H54 (cell line): Measurements from ENCODE around the gene HEYL.

ENCODE experiments used
- DNase-seq: peaks from one replicate; pipeline ENCODE4 v3.0.0; 2011; ENCODE audit warnings: low spot score, mixed read lengths; ENCODE audit not compliant: insufficient read length
- FAIRE-seq: peaks from 3 replicates; lab custom pipeline; 2011; peaks lifted over from hg19 to GRCh38; lab: Jason Lieb, UNC
- POLR2A ChIP-seq: IDR thresholded peaks from 2 replicates; pipeline ENCODE4 v1.6.1; 2011; ENCODE audit warnings: low read depth, mild to moderate bottlenecking, low read length

HEYL gene

GRCh38 chr1:39639305-39640130 is at the start of gene HEYL:
TSS of gene HEYL (minus strand) at chr1:39639643. CDS start at chr1:39639625, 18 bp downstream.
- no peak for DNase-seq
- no peak for TF ChIP-seq POLR2A
- no peak for FAIRE-seq

- DNase-seq (no peak), FAIRE-seq (no peak)
- no peak for TF ChIP-seq POLR2A
Measured at GRCh38 chr1:39689214-39689613, 49.8 kb upstream of the HEYL start.

GRCh38 chr1:39688706-39689105 is 49.3 kb upstream of the HEYL start:
- TF ChIP-seq POLR2A = no peak
- DNase-seq (no peak), FAIRE-seq (no peak)

GRCh38 chr1:39687243-39687642 is 47.8 kb upstream of the HEYL start:
- no peak for TF ChIP-seq POLR2A

GRCh38 chr1:39685071-39685470 is 45.6 kb upstream of the HEYL start:
- DNase-seq (no peak), FAIRE-seq (no peak)
- TF ChIP-seq POLR2A = no peak

More at GRCh38 chr1:39687243-39687642, 47.8 kb upstream of the HEYL start:
- DNase-seq = no peak
- no peak for FAIRE-seq

DNA sequence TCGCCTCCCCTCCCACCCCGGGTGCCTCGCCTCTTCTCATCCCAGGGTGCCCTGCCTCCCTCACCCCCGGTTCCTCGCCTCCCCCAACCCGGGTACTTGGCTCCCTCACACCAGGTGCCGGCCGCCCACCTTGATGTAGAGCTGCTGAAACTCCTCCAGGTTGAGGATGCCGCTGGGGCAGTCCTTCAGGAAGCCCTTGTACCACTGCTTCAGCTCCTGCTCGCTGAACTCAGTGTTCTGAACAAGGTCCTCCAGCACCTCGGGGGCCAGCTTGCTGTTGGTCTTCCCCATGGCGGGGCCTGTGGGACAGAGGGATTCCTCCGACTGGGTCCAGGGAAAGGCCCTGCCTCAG is 44.8 kb upstream of the HEYL start:
- FAIRE-seq (no peak), DNase-seq (no peak)
- no peak for TF ChIP-seq POLR2A

DNA sequence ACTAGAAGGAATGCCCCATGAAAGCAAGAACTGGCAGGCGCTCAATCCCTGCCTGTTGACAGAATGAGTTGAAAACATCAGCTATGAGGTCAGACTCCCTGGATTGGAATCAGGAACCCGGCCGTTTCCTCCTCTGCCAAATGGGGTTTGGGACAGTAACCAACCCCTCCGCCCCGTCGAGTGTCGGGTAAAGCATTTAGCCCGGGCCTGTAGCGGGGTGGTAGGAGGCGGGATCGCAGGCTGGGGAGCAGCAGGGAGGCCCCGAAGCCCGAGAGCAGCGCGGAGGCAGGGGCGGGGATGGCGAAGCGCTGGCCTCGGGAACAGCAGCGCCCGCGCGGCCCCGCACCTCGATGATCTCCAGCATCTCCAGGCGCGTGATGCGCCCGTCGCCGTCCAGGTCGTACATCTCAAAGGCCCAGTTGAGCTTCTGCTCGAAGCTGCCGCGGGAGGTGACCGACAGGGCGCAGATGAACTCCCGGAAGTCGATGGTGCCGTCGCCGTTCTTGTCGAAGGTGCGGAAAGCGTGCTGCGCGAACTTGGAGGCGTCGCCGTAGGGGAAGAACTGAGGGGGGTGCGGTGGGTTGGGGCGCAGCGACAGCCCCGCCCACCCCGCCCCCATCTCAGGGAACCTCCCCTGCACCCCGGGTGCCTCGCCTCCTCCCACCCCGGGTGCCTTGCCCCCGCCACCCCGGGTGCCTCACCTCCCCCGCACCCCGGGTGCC is 44.3 kb upstream of the HEYL start:
- DNase-seq = no peak
- no peak for FAIRE-seq
- TF ChIP-seq POLR2A = no peak

DNA sequence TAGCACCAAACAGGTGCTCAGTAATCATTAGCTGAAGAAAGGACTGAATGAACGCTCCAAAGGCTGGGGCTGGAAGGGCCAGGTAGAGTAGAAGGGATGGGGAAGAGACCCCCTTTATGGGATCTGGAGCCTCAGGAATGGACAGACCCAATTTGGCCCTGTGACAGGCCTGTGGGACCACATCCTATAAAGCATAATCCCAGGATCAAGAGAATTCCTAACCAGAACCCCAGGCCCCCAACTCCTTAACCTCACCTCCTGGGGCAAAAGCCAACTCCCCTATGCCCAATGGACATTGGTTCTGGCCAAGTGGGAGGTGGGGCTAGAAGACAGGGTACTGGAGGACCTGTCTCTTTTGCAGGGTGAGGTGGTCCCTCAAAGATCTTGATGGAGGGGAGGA is 42.6 kb upstream of the HEYL start:
- no peak for FAIRE-seq
- no peak for TF ChIP-seq POLR2A
- no peak for DNase-seq

GRCh38 chr1:39681294-39681693 is 41.9 kb upstream of the HEYL start:
- FAIRE-seq (no peak), DNase-seq (no peak)

GRCh38 chr1:39680751-39681150 is 41.3 kb upstream of the HEYL start:
- no peak for FAIRE-seq
- no peak for DNase-seq
- no peak for TF ChIP-seq POLR2A

More at GRCh38 chr1:39681294-39681693, 41.9 kb upstream of the HEYL start:
- no peak for TF ChIP-seq POLR2A

GRCh38 chr1:39679821-39680220 is 40.4 kb upstream of the HEYL start:
- DNase-seq = no peak
- no peak for TF ChIP-seq POLR2A
- no peak for FAIRE-seq

GRCh38 chr1:39678889-39679288 is 39.4 kb upstream of the HEYL start:
- FAIRE-seq (no peak), DNase-seq (no peak)
- no peak for TF ChIP-seq POLR2A

DNA sequence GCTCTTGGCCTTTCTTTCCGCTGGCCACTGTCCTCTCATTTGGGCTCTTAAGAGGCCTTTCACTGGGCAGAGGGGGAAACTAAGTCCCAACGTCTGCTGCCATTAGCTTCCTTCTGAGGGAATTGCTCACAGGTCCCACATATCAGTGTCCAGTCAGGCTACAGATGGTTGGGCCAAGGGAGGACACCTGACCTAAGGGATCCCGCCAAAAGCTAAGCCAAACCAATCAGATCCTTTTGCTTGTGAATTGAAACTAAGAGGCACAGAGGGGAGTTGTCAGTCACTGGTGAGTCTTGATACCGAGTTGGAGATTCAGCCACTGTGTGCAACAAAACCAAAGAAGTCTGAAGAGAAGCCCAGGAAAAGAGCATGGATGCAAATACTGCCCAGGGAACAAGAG is 38.2 kb upstream of the HEYL start:
- DNase-seq (no peak), FAIRE-seq (no peak)
- no peak for TF ChIP-seq POLR2A

DNA sequence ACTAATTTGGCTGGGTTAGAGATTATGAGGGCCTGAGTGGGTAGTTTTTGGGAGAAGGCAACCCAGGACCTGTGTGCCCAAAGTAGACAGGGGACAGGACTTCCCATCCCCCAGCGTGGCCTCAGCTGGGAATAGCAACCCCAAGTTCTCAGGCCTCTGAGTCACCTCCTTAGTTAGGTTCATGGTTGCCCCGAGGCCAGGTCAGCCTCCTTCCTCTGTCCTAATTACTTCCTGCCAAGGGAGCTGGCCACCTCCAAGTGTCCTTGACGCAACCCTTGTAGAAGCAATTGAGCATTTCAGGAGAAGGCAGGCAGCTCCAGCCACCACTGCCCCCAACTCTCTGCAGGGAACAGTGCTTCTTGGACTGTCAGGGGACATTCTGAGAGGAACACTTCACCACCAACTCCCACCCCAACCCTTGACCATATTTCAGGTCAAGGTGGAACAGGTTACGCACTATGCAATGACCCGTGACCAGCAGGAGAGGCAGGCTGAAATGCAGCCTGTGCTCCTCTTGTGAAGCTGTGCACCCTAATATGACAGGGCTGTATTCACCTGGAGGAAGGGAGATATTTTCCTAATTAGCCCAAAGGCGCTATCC is 37.6 kb upstream of the HEYL start:
- peak; percentile 74 for DNase-seq
- no peak for FAIRE-seq

DNA sequence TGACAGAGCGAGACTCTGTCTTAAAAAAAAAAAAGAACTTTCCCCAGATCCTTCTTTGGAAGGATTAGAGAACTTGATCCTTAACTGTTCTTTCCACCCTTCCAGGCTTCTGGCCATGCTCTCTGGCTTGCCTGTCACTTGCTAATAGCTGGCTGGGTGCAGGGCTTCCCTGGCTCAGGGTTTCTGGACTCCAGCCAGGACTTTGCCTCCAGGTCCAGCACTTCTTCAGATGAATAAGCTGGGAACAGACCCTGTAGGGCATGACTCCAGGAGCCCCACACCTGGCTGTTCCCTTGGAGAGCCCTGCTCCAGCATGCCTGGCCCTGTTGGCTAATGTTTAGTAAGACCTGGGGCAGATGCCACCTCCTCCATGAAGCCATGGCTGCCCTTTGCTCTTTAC is 35.8 kb upstream of the HEYL start:
- FAIRE-seq (no peak), DNase-seq (no peak)
- no peak for TF ChIP-seq POLR2A

More for the DNA sequence above, 37.6 kb upstream of the HEYL start:
- no peak for TF ChIP-seq POLR2A
